Stimulated activated CD4-positive, alpha-beta T cell treated with anti-CD3 and anti-CD28 coated beads, Interleukin-2, amount 100 ng/mL, for 4 hours (primary cell): ENCODE data around the gene PUSL1.

Experiments used
- DNase-seq: peaks from one replicate; pipeline ENCODE4 v3.0.0-alpha.2; 2020; ENCODE audit warnings: low read depth

Gene PUSL1

GRCh38 chr1:1280782-1281481 is 27.5 kb upstream of the PUSL1 start:
- no peak for DNase-seq

DNA sequence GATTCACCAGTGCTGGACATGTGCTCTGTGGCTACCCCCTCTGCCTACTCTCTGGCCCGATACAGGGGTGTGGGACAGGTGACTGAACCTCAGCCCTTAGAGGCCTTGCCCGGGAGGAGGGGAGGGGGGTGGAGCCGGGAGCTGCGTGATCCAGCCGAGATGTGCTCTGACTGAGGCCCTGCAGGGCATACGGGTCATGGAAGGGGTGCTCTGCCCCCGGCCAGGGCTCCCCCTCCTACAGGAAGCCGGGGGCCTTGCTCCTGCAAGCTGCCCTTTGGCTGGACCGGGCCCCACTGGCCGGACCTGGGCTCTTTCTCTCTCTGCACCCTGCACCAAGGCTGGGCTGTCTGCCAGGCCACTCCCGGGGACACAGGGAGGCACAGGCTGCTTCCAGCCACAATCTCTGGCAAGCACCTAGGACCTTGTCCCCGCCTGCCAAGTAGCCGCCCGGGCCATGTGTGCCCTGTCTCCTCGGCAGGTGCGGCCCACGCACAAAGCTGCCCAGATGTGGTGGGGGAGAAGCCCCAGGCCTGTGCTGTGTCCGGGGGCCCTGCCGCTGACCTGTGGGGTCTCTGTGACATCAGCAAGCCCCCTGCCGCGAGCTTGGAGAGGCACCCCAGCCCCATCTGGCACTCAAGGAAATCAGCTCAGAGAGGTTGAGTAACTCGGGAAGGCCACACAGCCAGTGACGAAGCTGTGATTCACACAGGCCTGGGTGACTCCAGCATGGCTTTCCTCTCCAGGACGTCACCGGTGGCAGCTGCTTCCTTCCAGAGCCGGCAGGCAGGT is 26.7 kb upstream of the PUSL1 start:
- DNase-seq: no peak

DNA sequence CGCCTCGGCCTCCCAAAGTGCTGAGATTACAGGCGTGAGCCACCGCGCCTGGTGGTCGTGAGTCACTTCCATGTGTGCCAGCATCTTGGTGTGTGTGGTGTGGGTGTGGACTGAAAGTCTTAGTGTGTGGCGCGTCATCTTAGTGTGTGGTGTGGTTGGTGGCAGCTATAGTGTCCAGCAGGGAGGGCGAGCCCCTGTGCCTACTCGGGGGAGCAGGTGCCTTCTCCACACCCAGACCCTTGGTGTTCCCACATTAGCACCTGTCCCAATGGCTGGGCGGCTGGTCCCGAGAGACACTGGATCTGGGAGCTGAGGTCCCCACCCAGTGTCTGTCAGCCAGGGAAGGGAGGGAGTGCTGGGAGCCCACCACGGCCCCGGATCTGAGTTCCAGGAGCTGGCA is 25.4 kb upstream of the PUSL1 start:
- DNase-seq: no peak

DNA sequence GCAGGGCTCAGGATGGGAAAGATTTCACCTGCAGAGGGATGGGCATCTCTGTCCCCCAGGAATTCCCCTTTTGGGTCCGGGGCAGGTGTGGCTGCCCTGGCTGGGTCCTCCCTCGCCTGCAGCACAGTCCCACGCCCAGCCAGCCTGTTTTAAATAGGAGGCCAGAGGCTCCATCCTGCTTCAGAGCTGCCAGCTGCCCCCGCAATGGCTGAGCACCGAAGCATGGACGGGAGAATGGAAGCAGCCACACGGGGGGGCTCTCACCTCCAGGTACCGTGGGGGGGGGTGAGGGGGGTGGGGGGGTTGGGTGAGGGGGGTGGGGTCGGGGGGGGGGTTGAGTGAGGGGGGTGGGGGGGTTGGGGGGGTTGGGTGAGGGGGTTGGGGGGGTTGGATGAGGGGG is 24.6 kb upstream of the PUSL1 start:
- DNase-seq: no peak

- no peak for DNase-seq
Observed at GRCh38 chr1:1284221-1285101, 23.9 kb upstream of the PUSL1 start.

- no peak for DNase-seq
Observed at GRCh38 chr1:1285102-1285571, 23.3 kb upstream of the PUSL1 start.

GRCh38 chr1:1285611-1286311 is 22.6 kb upstream of the PUSL1 start:
- no peak for DNase-seq

- DNase-seq: no peak
Observed at GRCh38 chr1:1286313-1287261, 21.8 kb upstream of the PUSL1 start.

GRCh38 chr1:1287288-1288110 is 20.9 kb upstream of the PUSL1 start:
- no peak for DNase-seq

- peak; percentile 61 for DNase-seq
Observed at GRCh38 chr1:1290238-1290731, 18.1 kb upstream of the PUSL1 start.

GRCh38 chr1:1291023-1291528 is 17.3 kb upstream of the PUSL1 start:
- no peak for DNase-seq

- DNase-seq: peak; percentile 68
Observed at GRCh38 chr1:1291548-1292441, 16.6 kb upstream of the PUSL1 start.

DNA sequence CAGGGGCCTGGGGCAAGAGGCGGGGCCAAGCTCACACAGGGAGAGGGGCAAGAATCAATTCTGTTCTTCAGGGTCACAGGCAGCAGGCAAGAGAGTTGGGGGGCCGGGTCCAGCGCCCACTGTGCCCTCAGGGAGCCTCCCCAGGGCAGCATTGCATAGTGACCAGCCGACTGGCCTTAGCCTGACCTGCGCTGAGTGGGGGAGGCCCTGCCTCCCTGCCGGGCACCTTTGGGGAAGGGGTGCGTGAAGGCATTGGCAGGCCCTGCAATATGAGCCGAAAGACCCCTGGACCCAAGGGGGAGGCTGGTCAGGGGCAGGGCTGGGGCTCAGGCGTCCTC is 16.0 kb upstream of the PUSL1 start:
- DNase-seq: no peak

- no peak for DNase-seq
Observed at GRCh38 chr1:1292851-1293250, 15.5 kb upstream of the PUSL1 start.

DNA sequence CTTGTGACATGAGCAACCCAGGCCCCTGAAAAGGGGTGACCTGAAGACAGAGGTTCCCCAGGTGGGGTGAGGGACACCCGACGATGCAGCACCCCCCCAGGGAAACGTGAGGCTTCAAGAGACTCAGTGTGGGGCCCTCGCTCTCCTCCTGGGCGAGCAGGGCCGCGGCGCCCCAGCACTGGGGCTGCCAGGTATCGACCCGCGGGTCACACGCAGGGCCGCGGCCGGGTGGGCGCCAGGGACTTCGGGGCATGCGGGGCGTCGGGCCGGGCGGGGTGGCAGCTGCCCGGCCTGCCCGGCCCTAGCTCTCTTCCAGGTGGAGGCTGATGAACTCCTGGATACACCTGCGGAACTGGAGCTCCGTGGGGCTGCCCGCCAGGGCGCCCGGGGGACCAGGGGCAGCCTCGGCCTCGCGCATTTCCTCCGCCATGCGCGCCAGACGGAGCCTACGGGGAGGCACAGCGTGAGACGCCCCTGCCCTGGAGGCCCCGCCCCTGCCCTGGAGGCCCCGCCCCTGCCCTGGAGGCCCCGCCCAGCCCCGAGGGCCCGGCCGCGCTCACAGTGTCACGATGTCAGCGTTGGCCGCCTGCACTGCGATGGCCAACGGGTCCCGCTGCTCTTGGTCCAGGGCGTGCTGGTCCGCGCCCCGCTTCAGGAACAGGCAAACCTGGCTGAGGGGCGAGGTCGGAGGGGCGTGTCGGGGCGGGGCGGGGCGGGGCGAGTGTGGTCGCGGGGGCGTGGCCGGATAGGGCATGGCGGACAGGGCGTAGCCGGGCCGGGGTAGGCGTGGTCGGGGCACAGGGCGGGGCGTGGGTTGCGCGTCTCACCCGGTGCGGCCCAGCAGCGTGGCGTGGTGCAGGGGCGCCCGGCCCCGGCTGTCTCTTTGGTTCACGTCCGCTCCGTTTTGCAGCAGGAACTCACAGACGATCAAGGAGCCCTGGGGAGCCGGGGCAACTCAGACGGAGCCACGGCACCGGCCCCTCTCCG is 14.8 kb upstream of the PUSL1 start:
- DNase-seq: no peak

DNA sequence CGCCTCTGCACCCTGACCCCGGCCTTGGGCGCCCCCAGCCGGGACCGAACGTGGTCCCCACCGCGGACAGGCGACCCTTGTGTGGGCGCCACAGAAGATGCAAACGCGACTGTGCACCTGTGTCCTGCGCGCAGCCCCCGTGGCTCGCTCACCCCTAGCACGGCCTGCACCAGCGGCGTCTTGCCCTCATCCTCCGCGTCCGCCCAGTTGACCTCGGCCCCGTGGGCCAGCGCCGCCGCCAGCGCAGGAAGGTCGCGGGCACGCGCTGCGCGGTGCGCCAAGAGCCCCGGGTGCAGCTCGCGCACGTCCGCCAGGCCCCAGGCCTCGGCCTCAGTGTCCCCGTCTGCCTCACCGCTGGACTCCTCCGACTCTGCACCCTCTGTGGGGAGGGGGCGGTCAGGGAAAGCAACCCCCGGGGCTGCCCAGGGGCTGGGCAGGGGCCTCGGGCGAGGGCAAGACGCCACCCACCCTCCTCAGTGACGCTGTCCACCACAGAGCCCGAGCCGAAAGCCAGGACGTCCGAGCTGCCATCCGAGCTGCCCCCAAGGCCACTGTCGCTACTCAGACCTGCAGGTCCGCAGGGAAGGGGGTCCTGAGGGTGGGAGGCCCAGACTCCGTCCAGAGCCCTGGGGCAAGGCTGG is 14.0 kb upstream of the PUSL1 start:
- DNase-seq: no peak
